Small intestine (tissue), 7 donors: ENCODE data around the gene GSTM1. TPM values are rescaled to one million over a fixed set of nuclear protein-coding genes. Genes with fewer than 3 reads are reported as not detected.
A peak's percentile ranks its signal among the peaks of the same experiment; 100 is the strongest.
"Not testable (repeated sequence)": the region's sequence is repeated elsewhere in the genome, so short reads cannot be mapped to it uniquely, and the experiment has no call there.

ENCODE experiments used
- DNase-seq, 2 donors: peaks; one replicate each; pipeline versions ENCODE4 v3.0.0 to v3.0.0-alpha.2; 2013
- FAIRE-seq: peaks from 2 replicates; lab custom pipeline; 2012; peaks lifted over from hg19 to GRCh38; lab: Jason Lieb, UNC
- H3K27ac ChIP-seq, 3 donors: one replicate each; pipeline ENCODE4 v1.5.1; 2013; ENCODE audit warnings: low read length in 2 of 3, mild to moderate bottlenecking in 2 of 3, control low read depth in 1 of 3, inconsistent platforms in 1 of 3, low read depth in 1 of 3, moderate library complexity in 1 of 3
- H3K27me3 ChIP-seq, 3 donors: one replicate each; pipeline ENCODE4 v1.6.1; 2013; ENCODE audit warnings: low read length in 3 of 3, inconsistent platforms in 1 of 3; ENCODE audit not compliant: control insufficient read depth in 3 of 3, insufficient read depth in 3 of 3
- H3K36me3 ChIP-seq, 3 donors: one replicate each; pipeline ENCODE4 v1.6.1; 2013; ENCODE audit warnings: low read length in 3 of 3, inconsistent platforms in 1 of 3, low read depth in 1 of 3, mild to moderate bottlenecking in 1 of 3, moderate library complexity in 1 of 3; ENCODE audit not compliant: control insufficient read depth in 3 of 3, insufficient read depth in 2 of 3
- H3K4me1 ChIP-seq, 3 donors: one replicate each; pipeline ENCODE4 v1.6.1; 2013; ENCODE audit warnings: low read length in 2 of 3, inconsistent platforms in 1 of 3, low read depth in 1 of 3, mild to moderate bottlenecking in 1 of 3, moderate library complexity in 1 of 3; ENCODE audit not compliant: control insufficient read depth in 3 of 3, insufficient read depth in 2 of 3
- H3K4me3 ChIP-seq, 3 donors: one replicate each; pipeline ENCODE4 v1.5.1; 2013; ENCODE audit warnings: low read length in 3 of 3, control low read depth in 1 of 3, inconsistent platforms in 1 of 3, low read depth in 1 of 3, mild to moderate bottlenecking in 1 of 3, moderate library complexity in 1 of 3
- H3K9me3 ChIP-seq, 2 donors: one replicate each; pipeline ENCODE4 v1.6.1; 2013; ENCODE audit warnings: low read depth in 1 of 2, low read length in 1 of 2; ENCODE audit not compliant: control insufficient read depth in 2 of 2, insufficient read depth in 1 of 2
- WGBS, 3 donors: extraction: QIAGEN DNeasy Blood & Tissue Kit; methylation state at CpG; one replicate each; pipeline ENCODE4 v1.1.7; 2013; 5-methylcytosine and 5-hydroxymethylcytosine counted together
- polyA plus RNA-seq, 4 donors: library from polyadenylated mRNA; stranded (reverse) in 3 of 4; unstranded in 1 of 4; fragments of 200-250 nt in 3 of 4; fragments of 120-200 nt in 1 of 4; gene quantifications; one replicate each; pipeline versions ENCODE4 v1.2.1 to v1.2.3, GENCODE V29; 2013
- donor health status: healthy with polysubstance abuse.
- donor health status: control.
- donor health status: control.
- donor health status: Bipolar disorder and iron deficiency.
- donor health status: healthy.

The GSTM1 gene
- polyA plus RNA-seq, 4 donors: 0.97 to 175 (median 51.6) TPM

GRCh38 chr1:109711593-109712320 is 24.1 kb downstream of the GSTM1 start, which contains the start of gene GSTM5:
GSTM5 (plus strand) TSS chr1:109712251; CDS start chr1:109712313, 62 bp downstream.
- peak within 1 kb of the TSS in 1 of 3 donors; percentile 27 for H3K4me3 ChIP-seq
- FAIRE-seq: not testable (repeated sequence)

DNA sequence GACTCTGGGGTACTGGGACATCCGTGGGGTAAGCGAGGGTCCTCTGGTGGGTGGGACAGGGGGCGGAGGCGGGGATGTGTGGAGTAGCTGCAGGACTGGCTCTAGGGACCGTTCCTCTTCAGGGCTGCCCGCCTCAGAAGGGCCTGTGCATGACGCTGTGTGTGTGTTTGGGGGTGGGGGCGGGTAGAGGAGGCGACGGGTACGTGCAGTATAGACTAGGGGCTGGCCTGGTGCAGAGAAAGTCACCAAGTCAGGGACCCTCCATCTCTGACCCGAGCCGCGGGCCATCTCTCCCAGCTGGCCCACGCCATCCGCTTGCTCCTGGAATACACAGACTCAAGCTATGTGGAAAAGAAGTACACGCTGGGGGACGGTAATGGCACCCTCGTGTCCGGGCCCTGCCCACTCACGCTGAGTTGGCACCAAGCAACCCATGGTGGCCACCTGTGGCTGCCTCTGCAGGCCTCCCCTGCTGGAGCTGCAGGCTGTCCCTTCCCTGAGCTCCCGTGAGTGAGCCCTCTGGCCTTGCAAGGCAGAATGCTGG is 24.8 kb downstream of the GSTM1 start:
- FAIRE-seq: no peak
- WGBS, 3 donors: 56 to 89% (median 79%) methylated on average over 22 of the region's 22 CpGs

More at GRCh38 chr1:109711593-109712320, 24.1 kb downstream of the GSTM1 start, which contains the start of gene GSTM5:
- 37 to 70% (median 51%) methylated on average over 24 to 33 of the region's 33 CpGs for WGBS, 3 donors
- not testable (repeated sequence) for H3K4me1 ChIP-seq, H3K36me3 ChIP-seq, H3K27me3 ChIP-seq
- Histone ChIP-seq H3K27ac (peak within 1 kb of the TSS in 1 of 3 donors; percentile 5), H3K9me3 (peaks cover 0 to 18% of the 10 kb centered on the region in 2 donors)
- DNase-seq: peak in 1 of 2 donors; percentile 4

DNA sequence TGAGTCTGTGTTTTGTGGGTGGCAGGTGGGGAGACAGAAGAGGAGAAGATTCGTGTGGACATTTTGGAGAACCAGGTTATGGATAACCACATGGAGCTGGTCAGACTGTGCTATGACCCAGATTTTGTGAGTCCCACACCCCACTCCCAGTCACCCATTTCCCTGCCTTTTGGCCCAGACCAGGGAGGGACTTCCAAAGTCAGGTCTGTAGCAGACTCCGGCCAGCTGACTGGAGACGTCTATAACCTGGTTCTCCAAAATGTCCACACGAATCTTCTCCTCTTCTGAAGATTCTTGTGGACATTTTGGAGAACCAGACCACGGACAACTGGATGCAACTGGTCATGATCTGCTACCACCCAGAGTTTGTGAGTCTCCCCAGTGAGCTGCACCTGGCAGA is 26.0 kb downstream of the GSTM1 start:
- WGBS, 3 donors: 84 to 89% (median 84%) methylated on average over 5 of the region's 5 CpGs
- Histone ChIP-seq H3K36me3 (no peaks in the 10 kb centered on the region), H3K4me1 (no peaks in the 10 kb centered on the region), H3K27me3 (no peaks in the 10 kb centered on the region), H3K27ac (no peak overlapping the region), H3K4me3 (no peak overlapping the region), H3K9me3 (peaks cover 0 to 10% of the 10 kb centered on the region in 2 donors)
- no peak for FAIRE-seq
- peak in 1 of 2 donors; percentile 0 for DNase-seq

More for the DNA sequence above, 24.8 kb downstream of the GSTM1 start:
- no peaks in the 10 kb centered on the region for H3K36me3 ChIP-seq
- no peaks in the 10 kb centered on the region for H3K27me3 ChIP-seq
- peak in 1 of 2 donors; percentile 0 for DNase-seq
- H3K9me3 ChIP-seq: peaks cover 0 to 18% of the 10 kb centered on the region in 2 donors
- H3K4me3 ChIP-seq: peak overlapping the region in 1 of 3 donors; percentile 27
- no peak overlapping the region for H3K27ac ChIP-seq
- no peaks in the 10 kb centered on the region for H3K4me1 ChIP-seq

DNA sequence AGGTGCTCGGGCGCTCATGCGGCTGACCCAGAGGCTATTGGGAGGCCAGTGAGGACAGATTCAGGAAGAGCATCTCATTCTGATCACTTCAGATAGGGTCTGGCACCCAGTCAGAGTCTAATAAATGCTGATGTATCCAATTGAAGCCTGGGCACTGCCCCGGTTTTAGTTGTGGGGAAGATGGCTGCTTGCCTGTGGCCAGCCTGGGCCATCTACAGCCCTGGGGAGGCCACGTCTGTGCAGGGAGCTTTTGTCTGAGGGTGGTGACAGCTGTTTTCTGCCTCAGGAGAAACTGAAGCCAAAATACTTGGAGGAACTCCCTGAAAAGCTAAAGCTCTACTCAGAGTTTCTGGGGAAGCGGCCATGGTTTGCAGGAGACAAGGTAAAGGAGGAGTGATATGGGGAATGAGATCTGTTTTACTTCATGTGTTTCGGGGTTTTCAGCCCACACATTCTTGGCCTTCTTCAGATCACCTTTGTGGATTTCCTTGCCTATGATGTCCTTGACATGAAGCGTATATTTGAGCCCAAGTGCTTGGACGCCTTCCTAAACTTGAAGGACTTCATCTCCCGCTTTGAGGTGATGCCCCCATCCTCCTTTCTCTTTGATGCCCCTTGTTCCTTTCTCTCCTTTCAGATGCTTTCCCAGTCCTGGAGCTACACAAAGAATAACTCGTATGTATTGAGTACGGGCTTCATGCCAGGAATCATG is 27.2 kb downstream of the GSTM1 start:
- no peaks in the 10 kb centered on the region for H3K4me1 ChIP-seq
- H3K36me3 ChIP-seq: no peaks in the 10 kb centered on the region
- FAIRE-seq: no peak
- DNase-seq: peak in 1 of 2 donors; percentile 0
- 84 to 89% (median 85%) methylated on average over 12 of the region's 12 CpGs for WGBS, 3 donors
- H3K9me3 ChIP-seq: peaks cover 0 to under 1% of the 10 kb centered on the region in 2 donors
- no peaks in the 10 kb centered on the region for H3K27me3 ChIP-seq
- H3K4me3 ChIP-seq: no peak overlapping the region
- H3K27ac ChIP-seq: no peak overlapping the region

GRCh38 chr1:109716121-109716520 is 28.5 kb downstream of the GSTM1 start:
- DNase-seq (peak in 1 of 2 donors; percentile 0), FAIRE-seq (no peak)
- Histone ChIP-seq H3K9me3 (no peaks in the 10 kb centered on the region), H3K27ac (no peak overlapping the region), H3K4me1 (no peaks in the 10 kb centered on the region), H3K27me3 (no peaks in the 10 kb centered on the region), H3K4me3 (no peak overlapping the region), H3K36me3 (no peaks in the 10 kb centered on the region)
- WGBS, 3 donors: 73 to 90% (median 85%) methylated on average over 3 of the region's 3 CpGs

GRCh38 chr1:109716570-109717090 is 29.0 kb downstream of the GSTM1 start:
- FAIRE-seq (no peak), DNase-seq (no peak)
- H3K27ac ChIP-seq: no peak overlapping the region

DNA sequence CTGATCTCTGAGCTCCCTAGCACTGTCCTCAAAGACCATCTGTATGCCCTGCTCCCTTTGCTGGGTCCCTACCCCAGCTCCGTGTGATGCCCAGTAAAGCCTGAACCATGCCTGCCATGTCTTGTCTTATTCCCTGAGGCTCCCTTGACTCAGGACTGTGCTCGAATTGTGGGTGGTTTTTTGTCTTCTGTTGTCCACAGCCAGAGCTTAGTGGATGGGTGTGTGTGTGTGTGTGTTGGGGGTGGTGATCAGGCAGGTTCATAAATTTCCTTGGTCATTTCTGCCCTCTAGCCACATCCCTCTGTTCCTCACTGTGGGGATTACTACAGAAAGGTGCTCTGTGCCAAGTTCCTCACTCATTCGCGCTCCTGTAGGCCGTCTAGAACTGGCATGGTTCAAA is 30.1 kb downstream of the GSTM1 start:
- no peaks in the 10 kb centered on the region for H3K36me3 ChIP-seq
- WGBS, 3 donors: 82 to 89% (median 88%) methylated on average over 5 of the region's 5 CpGs
- no peak overlapping the region for H3K4me3 ChIP-seq
- no peak for DNase-seq
- peaks cover 0 to 5% (median 0%) of the 10 kb centered on the region in 3 donors for H3K4me1 ChIP-seq
- no peak for FAIRE-seq
- no peaks in the 10 kb centered on the region for H3K27me3 ChIP-seq
- no peaks in the 10 kb centered on the region for H3K9me3 ChIP-seq
- no peak overlapping the region for H3K27ac ChIP-seq

More at GRCh38 chr1:109716570-109717090, 29.0 kb downstream of the GSTM1 start:
- no peaks in the 10 kb centered on the region for H3K36me3 ChIP-seq
- no peak overlapping the region for H3K4me3 ChIP-seq
- WGBS, 3 donors: 74 to 79% (median 75%) methylated on average over 3 of the region's 3 CpGs
- H3K27me3 ChIP-seq: no peaks in the 10 kb centered on the region
- no peaks in the 10 kb centered on the region for H3K9me3 ChIP-seq
- H3K4me1 ChIP-seq: peaks cover 0 to 5% (median 0%) of the 10 kb centered on the region in 3 donors

GRCh38 chr1:109718495-109718894 is 30.9 kb downstream of the GSTM1 start:
- peaks cover 0 to 5% (median 0%) of the 10 kb centered on the region in 3 donors for H3K4me1 ChIP-seq
- H3K27me3 ChIP-seq: no peaks in the 10 kb centered on the region
- no peaks in the 10 kb centered on the region for H3K36me3 ChIP-seq
- FAIRE-seq (no peak), DNase-seq (peak; percentile 49 to 76)
- WGBS, 3 donors: 73 to 87% (median 73%) methylated on average over 2 of the region's 2 CpGs
- H3K27ac ChIP-seq: no peak overlapping the region
- H3K4me3 ChIP-seq: no peak overlapping the region
- H3K9me3 ChIP-seq: no peaks in the 10 kb centered on the region
